ENCODE measurements around the gene FFAR1.

GRCh38 chr19:35302446-35302845 is 45.3 kb upstream of the FFAR1 start:
- no peak for TF ChIP-seq CTCF (conservative IDR thresholded peaks at IDR 0.05; ENCODE audit: low read length)
- no peak for TF ChIP-seq EZH2phosphoT487 (IDR thresholded peaks at IDR 0.05; ENCODE audit: borderline replicate concordance, low read depth, low read length)
